GM12801 (cell line): ENCODE results near the gene CCNE1.

Source experiments
- CTCF ChIP-seq: IDR thresholded peaks from one replicate; pipeline ENCODE4 v1.5.1; 2011; ENCODE audit warnings: control low read depth; ENCODE audit not compliant: insufficient read length; ENCODE audit errors: extremely low read depth

The CCNE1 gene

GRCh38 chr19:29837448-29837981 is 25.7 kb downstream of the CCNE1 start:
- TF ChIP-seq CTCF = no peak

GRCh38 chr19:29837996-29838395 is 26.2 kb downstream of the CCNE1 start:
- no peak for TF ChIP-seq CTCF

GRCh38 chr19:29840066-29840950 is 28.5 kb downstream of the CCNE1 start:
- no peak for TF ChIP-seq CTCF

- TF ChIP-seq CTCF = no peak
Measured at GRCh38 chr19:29841209-29841558, 29.4 kb downstream of the CCNE1 start.

- no peak for TF ChIP-seq CTCF
Measured at GRCh38 chr19:29841559-29842367, 30.0 kb downstream of the CCNE1 start.

- no peak for TF ChIP-seq CTCF
Measured at GRCh38 chr19:29842471-29843179, 30.8 kb downstream of the CCNE1 start.
